Endodermal cell (in vitro differentiated cells): ENCODE data around the gene VPS33B. TPM values are rescaled to one million over a fixed set of nuclear protein-coding genes. Genes with fewer than 3 reads are reported as not detected.
A peak's percentile ranks its signal among the peaks of the same experiment; 100 is the strongest.
"Not testable (repeated sequence)": the region's sequence is repeated elsewhere in the genome, so short reads cannot be mapped to it uniquely, and the experiment has no call there.

Experiments
- DNase-seq: peaks from one replicate; pipeline ENCODE4 v3.0.0-alpha.2; 2017
- H3K27ac ChIP-seq: 2 replicates; pipeline ENCODE4 v1.5.1; 2013; ENCODE audit warnings: mild to moderate bottlenecking, low read depth, low read length, moderate library complexity
- H3K27me3 ChIP-seq: 2 replicates; pipeline ENCODE4 v1.6.1; 2013; ENCODE audit warnings: mild to moderate bottlenecking, low read length, moderate library complexity; ENCODE audit not compliant: insufficient read depth, control insufficient read depth, poor library complexity, severe bottlenecking
- H3K36me3 ChIP-seq: 2 replicates; pipeline ENCODE4 v1.7.0; 2013; ENCODE audit warnings: mild to moderate bottlenecking, low read length, moderate library complexity; ENCODE audit not compliant: control insufficient read depth, insufficient read depth
- H3K4me1 ChIP-seq: one replicate; pipeline ENCODE4 v1.7.0; 2013; ENCODE audit warnings: low read length; ENCODE audit not compliant: control insufficient read depth, insufficient read depth
- H3K4me3 ChIP-seq: 2 replicates; pipeline ENCODE4 v1.5.1; 2013; ENCODE audit warnings: mild to moderate bottlenecking, low read length, moderate library complexity
- H3K9ac ChIP-seq: 2 replicates; pipeline ENCODE4 v1.6.1; 2013; ENCODE audit warnings: mild to moderate bottlenecking, low read length, moderate library complexity; ENCODE audit not compliant: poor library complexity, severe bottlenecking; ENCODE audit errors: extremely low read depth
- H3K9me3 ChIP-seq: 2 replicates; pipeline ENCODE4 v1.6.1; 2013; ENCODE audit warnings: mild to moderate bottlenecking, low read length, moderate library complexity; ENCODE audit not compliant: control insufficient read depth
- H3K27ac Mint-ChIP-seq: 2 replicates; pipeline ENCODE4 v1.8.0; 2020; ENCODE audit warnings: mixed read lengths
- H3K27me3 Mint-ChIP-seq: 2 replicates; pipeline ENCODE4 v1.8.0; 2021; ENCODE audit warnings: mild to moderate bottlenecking, mixed read lengths; ENCODE audit not compliant: insufficient read depth
- H3K36me3 Mint-ChIP-seq: 2 replicates; pipeline ENCODE4 v1.8.0; 2020; ENCODE audit warnings: low read depth, mixed read lengths
- H3K4me1 Mint-ChIP-seq: 2 replicates; pipeline ENCODE4 v1.8.0; 2020; ENCODE audit warnings: mixed read lengths
- H3K4me3 Mint-ChIP-seq: 2 replicates; pipeline ENCODE4 v1.8.0; 2020; ENCODE audit warnings: mild to moderate bottlenecking, moderate library complexity, mixed read lengths
- H3K9me3 Mint-ChIP-seq: 2 replicates; pipeline ENCODE4 v1.8.0; 2020; ENCODE audit warnings: mild to moderate bottlenecking, mixed read lengths
- CTCF ChIP-seq: fragments of 200-600 bp; sonication (generic); conservative IDR thresholded peaks from 2 replicates; pipeline ENCODE4 v1.5.0; 2021; ENCODE audit warnings: antibody characterized with exemption, mild to moderate bottlenecking
- WGBS, 2 experiments: methylation state at CpG; one replicate each; pipeline versions ENCODE4 v1.1.5 to v1.1.7; 2013; ENCODE audit warnings: missing lambda C conversion rate in 2 of 2, mixed read lengths in 1 of 2; ENCODE audit not compliant: insufficient coverage in 1 of 2, insufficient read length in 1 of 2; 5-methylcytosine and 5-hydroxymethylcytosine counted together
- total RNA-seq, 2 donors: library from RNA; stranded (reverse); fragmentation: NEBNext Ultra II Directional in 1 of 2; extraction: Animal tissue kit (Norgen Biotek cat#: 25700) in 1 of 2; gene quantifications; 2 replicates in 1 of 2; 3 replicates in 1 of 2; pipeline ENCODE4 v1.2.1, GENCODE V29; 2021

The VPS33B gene
- total RNA-seq, 2 donors from 2014 or later, result 22.4 to 25.0 TPM

- Histone ChIP-seq H3K4me3 (peak overlapping the region; percentile 96), H3K4me1 (no peaks in the 10 kb centered on the region), H3K9ac (peak overlapping the region; percentile 70), H3K9me3 (no peaks in the 10 kb centered on the region), H3K27ac (no peak overlapping the region), H3K27me3 (no peaks in the 10 kb centered on the region), H3K36me3 (peaks cover 4% of the 10 kb centered on the region)
- no peaks in the 10 kb centered on the region for H3K27me3 Mint-ChIP-seq
- DNase-seq, result no peak
- peak overlapping the region; percentile 95 for H3K27ac Mint-ChIP-seq
- H3K9me3 Mint-ChIP-seq, result no peaks in the 10 kb centered on the region
- H3K4me3 Mint-ChIP-seq, result peak overlapping the region; percentile 96
- H3K36me3 Mint-ChIP-seq, result peaks cover 18% of the 10 kb centered on the region
- WGBS, 2 experiments, result 0 to 23% methylated on average over 2 to 4 of the region's 4 CpGs
- TF ChIP-seq CTCF, result no peak
- peaks cover 20% of the 10 kb centered on the region for H3K4me1 Mint-ChIP-seq
Measured at GRCh38 chr15:91021516-91022074, 799 bp downstream of the VPS33B start.

GRCh38 chr15:91018158-91018557 is 4.2 kb downstream of the VPS33B start:
- no peaks in the 10 kb centered on the region for H3K4me1 ChIP-seq
- H3K9ac ChIP-seq, result no peak overlapping the region
- Mint-ChIP-seq H3K4me1 (peaks cover 20% of the 10 kb centered on the region), H3K9me3 (no peaks in the 10 kb centered on the region), H3K4me3 (no peak overlapping the region), H3K27me3 (no peaks in the 10 kb centered on the region), H3K36me3 (peaks cover 34% of the 10 kb centered on the region), H3K27ac (no peak overlapping the region)
- H3K9me3 ChIP-seq, result no peaks in the 10 kb centered on the region
- H3K27ac ChIP-seq, result no peak overlapping the region
- WGBS, 2 experiments, result 81% methylated on average over 3 of the region's 3 CpGs; no CpG with 5 or more reads in 1 of the 2 experiments
- TF ChIP-seq CTCF, result no peak
- no peak for DNase-seq
- H3K27me3 ChIP-seq, result no peaks in the 10 kb centered on the region
- H3K4me3 ChIP-seq, result no peak overlapping the region
- H3K36me3 ChIP-seq, result peaks cover 21% of the 10 kb centered on the region

- H3K36me3 ChIP-seq, result peaks cover 25% of the 10 kb centered on the region
- Mint-ChIP-seq H3K36me3 (peaks cover 38% of the 10 kb centered on the region), H3K4me1 (peaks cover 17% of the 10 kb centered on the region), H3K9me3 (no peaks in the 10 kb centered on the region), H3K27me3 (no peaks in the 10 kb centered on the region), H3K4me3 (no peak overlapping the region), H3K27ac (no peak overlapping the region)
- DNase-seq, result no peak
- no peak overlapping the region for H3K4me3 ChIP-seq
- TF ChIP-seq CTCF, result no peak
- no peak overlapping the region for H3K27ac ChIP-seq
- H3K27me3 ChIP-seq, result no peaks in the 10 kb centered on the region
- H3K9ac ChIP-seq, result no peak overlapping the region
- no peaks in the 10 kb centered on the region for H3K9me3 ChIP-seq
- WGBS, 2 experiments, result 83 to 93% methylated on average over 4 to 5 of the region's 5 CpGs
- no peaks in the 10 kb centered on the region for H3K4me1 ChIP-seq
Measured at GRCh38 chr15:91017716-91018115, 4.7 kb downstream of the VPS33B start.

GRCh38 chr15:91013701-91014100 is 8.7 kb downstream of the VPS33B start:
- not testable (repeated sequence) for H3K9ac ChIP-seq, H3K4me3 Mint-ChIP-seq, H3K4me3 ChIP-seq, H3K4me1 Mint-ChIP-seq, H3K9me3 ChIP-seq, H3K27me3 Mint-ChIP-seq, H3K4me1 ChIP-seq, DNase-seq, H3K9me3 Mint-ChIP-seq, H3K27ac Mint-ChIP-seq, H3K27ac ChIP-seq, H3K27me3 ChIP-seq
- H3K36me3 ChIP-seq, result peaks cover 41% of the 10 kb centered on the region
- H3K36me3 Mint-ChIP-seq, result peaks cover 56% of the 10 kb centered on the region
- WGBS, 2 experiments, result 79 to 95% methylated on average over 8 to 10 of the region's 10 CpGs
